Mucosa of rectum (tissue), 2 donors: ENCODE results near the gene FRMPD2.
"Not testable (repeated sequence)": the region's sequence is repeated elsewhere in the genome, so short reads cannot be mapped to it uniquely, and the experiment has no call there.

Experiments used
- H3K27ac ChIP-seq, 2 donors: one replicate each; pipeline ENCODE4 v1.7.0; 2013; ENCODE audit warnings: inconsistent platforms in 2 of 2, low read depth in 2 of 2, low read length in 2 of 2
- H3K27me3 ChIP-seq, 2 donors: one replicate each; pipeline ENCODE4 v1.7.0; 2013; ENCODE audit warnings: low read length in 2 of 2; ENCODE audit not compliant: control insufficient read depth in 2 of 2, insufficient read depth in 2 of 2
- H3K36me3 ChIP-seq, 2 donors: one replicate each; pipeline ENCODE4 v1.7.0; 2013; ENCODE audit warnings: low read length in 2 of 2; ENCODE audit not compliant: control insufficient read depth in 2 of 2, insufficient read depth in 2 of 2
- H3K4me1 ChIP-seq, 2 donors: one replicate each; pipeline ENCODE4 v1.7.0; 2013; ENCODE audit warnings: low read length in 2 of 2, mild to moderate bottlenecking in 1 of 2; ENCODE audit not compliant: control insufficient read depth in 2 of 2, insufficient read depth in 2 of 2
- H3K4me3 ChIP-seq, 2 donors: one replicate each; pipeline ENCODE4 v1.7.0; 2013; ENCODE audit warnings: low read length in 2 of 2
- H3K9ac ChIP-seq, 2 donors: one replicate each; pipeline ENCODE4 v1.7.0; 2013; ENCODE audit warnings: low read length in 2 of 2, low read depth in 1 of 2, mild to moderate bottlenecking in 1 of 2
- H3K9me3 ChIP-seq, 2 donors: one replicate each; pipeline ENCODE4 v1.7.0; 2013; ENCODE audit warnings: low read length in 2 of 2; ENCODE audit not compliant: control insufficient read depth in 2 of 2
- donor health status: healthy.
- donor health status: Normal muscosa, but diverticular disease.

FRMPD2 gene

DNA sequence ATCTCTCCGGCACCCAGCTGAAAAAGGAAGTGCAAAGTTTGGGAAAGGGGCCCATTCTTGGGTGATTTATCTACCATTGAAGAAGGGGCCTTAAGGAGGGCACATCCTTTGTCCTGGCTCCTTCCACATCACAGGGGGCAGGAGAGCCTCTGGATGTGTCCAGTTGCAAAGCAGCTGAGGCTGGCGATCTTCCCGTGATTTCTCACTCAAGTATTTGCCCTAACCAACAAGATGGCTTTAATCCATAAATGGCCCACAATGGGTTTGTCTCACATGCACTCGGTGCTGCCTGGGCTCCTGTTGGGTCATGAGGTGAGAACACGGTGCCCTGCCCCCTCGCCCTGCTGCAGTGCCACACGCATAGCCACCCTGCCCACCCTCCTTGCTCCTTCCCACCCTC is 14.2 kb upstream of the FRMPD2 start:
- Histone ChIP-seq H3K9ac (no peak overlapping the region), H3K4me3 (no peak overlapping the region), H3K4me1 (no peaks in the 10 kb centered on the region), H3K9me3 (no peaks in the 10 kb centered on the region), H3K27me3 (peaks cover 0 to 2% of the 10 kb centered on the region in 2 donors), H3K27ac (no peak overlapping the region), H3K36me3 (no peaks in the 10 kb centered on the region)

DNA sequence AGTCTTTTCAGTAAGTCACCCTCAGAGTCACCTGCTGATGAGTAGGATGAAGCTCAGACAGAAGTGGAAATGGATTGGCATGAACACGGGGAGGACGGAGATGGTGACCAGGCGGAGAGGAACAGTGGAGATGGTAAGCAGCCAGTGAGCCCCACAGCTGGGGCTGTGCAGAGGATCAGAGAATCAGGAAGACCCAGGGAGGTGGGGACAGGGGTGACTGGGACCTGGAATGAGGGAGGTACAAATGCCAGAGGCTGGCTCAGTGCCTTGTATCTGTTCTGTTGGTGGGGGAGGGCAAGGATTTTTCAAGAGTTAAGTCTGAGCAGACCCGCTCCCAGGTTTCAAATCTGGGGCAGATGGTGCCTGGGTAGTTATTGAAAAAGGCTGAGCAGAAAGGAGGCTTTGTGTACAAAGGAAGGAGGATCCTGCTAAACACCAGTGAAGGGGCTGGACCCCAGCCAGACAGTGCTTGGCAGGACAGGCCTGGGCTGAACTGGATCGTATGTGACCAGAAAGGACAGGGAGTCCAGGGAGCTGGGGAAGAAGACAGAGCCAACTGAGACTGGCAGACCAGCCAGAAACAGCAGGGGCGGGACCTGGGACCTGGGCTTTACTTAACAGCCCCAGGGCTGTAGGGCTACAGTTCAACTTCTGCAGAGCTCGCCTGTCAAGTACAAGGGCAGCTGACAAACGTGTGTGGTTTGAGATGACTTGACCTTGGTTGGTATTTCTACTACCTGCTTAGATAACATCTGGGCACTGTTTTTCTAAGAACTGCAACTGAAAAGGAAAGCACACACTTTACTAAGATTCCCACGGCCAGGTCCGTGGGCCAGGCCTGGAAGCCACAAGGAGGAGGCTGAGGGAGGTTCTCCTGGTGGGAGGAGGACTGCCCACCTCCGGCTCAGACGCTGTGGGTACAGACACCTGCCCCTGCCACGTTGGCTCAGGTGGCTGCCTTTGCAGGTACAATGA is 13.2 kb upstream of the FRMPD2 start:
- Histone ChIP-seq H3K9me3 (no peaks in the 10 kb centered on the region), H3K36me3 (no peaks in the 10 kb centered on the region), H3K9ac (no peak overlapping the region), H3K27ac (no peak overlapping the region), H3K4me3 (no peak overlapping the region), H3K4me1 (no peaks in the 10 kb centered on the region), H3K27me3 (peaks cover 0 to 2% of the 10 kb centered on the region in 2 donors)

DNA sequence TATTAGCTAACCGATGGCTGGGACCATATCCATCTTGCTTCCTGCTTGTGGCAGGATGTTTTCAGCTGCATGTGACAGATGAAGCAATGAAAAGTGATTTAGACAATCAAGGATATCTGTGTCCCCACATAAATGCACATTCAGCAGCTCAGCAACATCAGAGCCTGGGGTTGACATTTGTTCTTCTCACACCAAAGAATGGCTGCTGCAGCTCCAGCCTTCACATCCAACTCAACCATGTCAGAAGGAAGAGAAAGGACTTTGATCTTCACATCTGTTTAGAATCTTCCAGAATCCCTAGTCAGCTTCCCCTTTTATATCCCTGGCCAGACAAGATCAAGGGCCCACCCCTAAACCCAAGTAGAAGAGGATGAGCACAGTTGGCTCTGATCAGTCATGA is 11.9 kb upstream of the FRMPD2 start:
- Histone ChIP-seq H3K27me3 (peaks cover 0 to 2% of the 10 kb centered on the region in 2 donors), H3K27ac (no peak overlapping the region), H3K9ac (no peak overlapping the region), H3K4me1 (no peaks in the 10 kb centered on the region), H3K36me3 (no peaks in the 10 kb centered on the region), H3K4me3 (no peak overlapping the region), H3K9me3 (no peaks in the 10 kb centered on the region)

DNA sequence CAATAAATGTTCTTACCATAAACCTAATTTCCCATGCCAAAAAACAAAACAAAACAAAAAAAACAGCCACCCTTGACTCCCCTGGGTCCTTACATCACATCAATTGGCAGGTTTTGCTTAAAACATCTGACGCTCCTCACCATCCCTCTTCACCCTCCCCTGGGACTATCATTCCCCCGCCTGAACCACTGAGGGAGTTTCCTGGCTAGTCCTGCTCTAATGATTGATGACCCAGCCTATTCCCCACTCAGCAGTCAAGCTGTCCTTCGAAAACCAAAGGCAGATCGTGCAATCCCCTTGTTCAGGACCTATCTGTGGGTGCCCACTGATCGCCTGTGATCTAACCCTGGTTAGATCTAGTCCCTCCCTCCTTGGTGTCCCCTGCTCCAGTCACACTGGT is 11.2 kb upstream of the FRMPD2 start:
- H3K27me3 ChIP-seq = peaks cover 0 to 2% of the 10 kb centered on the region in 2 donors
- H3K36me3 ChIP-seq = no peaks in the 10 kb centered on the region
- no peak overlapping the region for H3K4me3 ChIP-seq
- H3K4me1 ChIP-seq = no peaks in the 10 kb centered on the region
- H3K27ac ChIP-seq = no peak overlapping the region
- H3K9ac ChIP-seq = no peak overlapping the region
- no peaks in the 10 kb centered on the region for H3K9me3 ChIP-seq

DNA sequence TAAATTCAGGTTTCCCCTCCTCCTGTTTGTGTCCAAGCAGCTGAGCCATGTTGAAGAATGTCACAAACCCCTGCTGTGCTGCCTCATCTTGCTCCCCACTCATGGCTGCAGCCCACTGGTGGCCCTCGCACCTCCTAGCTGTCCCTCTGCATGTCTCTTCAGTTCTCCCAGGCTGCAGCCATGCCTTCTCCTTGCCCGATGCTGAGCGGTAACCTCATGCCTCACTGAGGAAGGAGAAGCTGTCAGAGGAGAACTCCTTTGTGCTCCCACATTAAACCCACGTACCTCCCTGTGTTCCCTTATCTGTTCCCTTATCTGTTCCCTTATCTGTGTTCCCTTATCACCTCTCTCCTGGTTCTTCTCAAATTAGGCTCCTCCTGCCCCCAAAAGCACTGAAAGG is 10.3 kb upstream of the FRMPD2 start:
- H3K27ac ChIP-seq = no peak overlapping the region
- peaks cover 0 to 2% of the 10 kb centered on the region in 2 donors for H3K27me3 ChIP-seq
- no peak overlapping the region for H3K9ac ChIP-seq
- no peaks in the 10 kb centered on the region for H3K36me3 ChIP-seq
- H3K9me3 ChIP-seq = no peaks in the 10 kb centered on the region
- no peaks in the 10 kb centered on the region for H3K4me1 ChIP-seq
- no peak overlapping the region for H3K4me3 ChIP-seq

DNA sequence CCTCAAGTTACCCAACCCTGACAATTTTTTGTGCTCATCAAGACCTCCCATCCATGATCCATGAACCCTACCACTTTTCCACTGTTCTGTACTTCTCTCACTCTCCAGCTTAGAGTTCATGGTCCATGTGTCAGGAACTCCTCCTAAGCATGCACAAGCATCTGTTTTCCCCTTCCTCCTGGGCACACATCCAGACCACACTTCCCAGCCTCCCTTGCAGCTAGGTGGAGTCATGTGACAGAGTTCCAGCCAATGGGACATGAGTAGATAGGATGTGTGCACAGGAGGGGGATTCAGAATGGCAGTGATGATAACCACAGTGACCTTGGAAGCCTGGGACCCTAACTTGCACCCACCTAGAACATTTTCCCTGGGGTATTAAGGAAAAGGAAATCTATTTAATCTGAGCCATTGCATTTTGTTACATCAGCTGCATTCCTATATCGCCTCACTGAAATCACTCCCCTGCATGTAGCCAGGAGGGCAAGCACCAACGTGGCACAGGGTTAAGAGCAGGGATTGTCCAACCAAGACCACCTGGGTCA is 9.6 kb upstream of the FRMPD2 start:
- Histone ChIP-seq H3K4me3 (no peak overlapping the region), H3K27me3 (peaks cover 0 to 2% of the 10 kb centered on the region in 2 donors), H3K4me1 (no peaks in the 10 kb centered on the region), H3K9me3 (no peaks in the 10 kb centered on the region), H3K27ac (no peak overlapping the region), H3K9ac (no peak overlapping the region), H3K36me3 (no peaks in the 10 kb centered on the region)

DNA sequence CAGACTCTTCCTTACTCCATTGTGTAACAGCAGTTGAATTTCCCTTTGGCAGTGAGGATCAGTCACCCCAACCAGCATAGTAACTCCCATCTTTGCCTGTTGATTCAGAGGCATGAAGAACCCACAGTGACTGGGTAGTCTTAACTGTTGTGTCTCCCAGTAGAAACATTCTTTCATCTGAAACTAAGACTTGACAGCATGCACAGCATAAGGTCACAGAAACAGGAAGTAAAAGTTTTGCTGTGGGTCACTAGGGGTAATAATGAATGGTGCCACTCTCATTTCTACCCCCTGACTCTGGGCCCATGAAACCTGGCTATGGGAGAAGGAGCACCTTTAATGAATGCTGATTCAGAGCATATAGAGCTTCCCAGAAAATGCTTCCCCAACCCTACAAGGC is 8.3 kb upstream of the FRMPD2 start:
- no peaks in the 10 kb centered on the region for H3K4me1 ChIP-seq
- no peak overlapping the region for H3K9ac ChIP-seq
- H3K27ac ChIP-seq = no peak overlapping the region
- H3K9me3 ChIP-seq = no peaks in the 10 kb centered on the region
- peaks cover 0 to 2% of the 10 kb centered on the region in 2 donors for H3K27me3 ChIP-seq
- H3K4me3 ChIP-seq = no peak overlapping the region
- no peaks in the 10 kb centered on the region for H3K36me3 ChIP-seq

DNA sequence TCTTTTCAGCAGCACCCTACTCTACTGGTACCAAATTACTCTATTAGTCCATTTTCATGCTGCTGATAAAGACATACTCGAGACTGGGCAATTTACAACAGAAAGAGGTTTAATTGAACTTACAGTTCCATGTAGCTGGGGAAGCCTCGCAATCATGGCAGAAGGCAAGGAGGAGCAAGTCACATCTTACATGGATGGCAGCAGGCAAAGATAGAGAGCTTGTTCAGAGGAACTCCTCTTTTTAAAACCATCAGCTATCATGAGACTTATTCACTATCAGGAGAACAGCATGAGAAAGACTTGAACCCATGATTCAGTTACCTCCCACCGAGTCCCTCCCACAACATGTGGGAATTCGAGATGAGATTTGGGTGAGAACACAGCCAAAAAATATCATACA is 7.2 kb upstream of the FRMPD2 start:
- not testable (repeated sequence) for H3K36me3 ChIP-seq, H3K4me3 ChIP-seq, H3K4me1 ChIP-seq, H3K9me3 ChIP-seq, H3K27me3 ChIP-seq, H3K27ac ChIP-seq, H3K9ac ChIP-seq

DNA sequence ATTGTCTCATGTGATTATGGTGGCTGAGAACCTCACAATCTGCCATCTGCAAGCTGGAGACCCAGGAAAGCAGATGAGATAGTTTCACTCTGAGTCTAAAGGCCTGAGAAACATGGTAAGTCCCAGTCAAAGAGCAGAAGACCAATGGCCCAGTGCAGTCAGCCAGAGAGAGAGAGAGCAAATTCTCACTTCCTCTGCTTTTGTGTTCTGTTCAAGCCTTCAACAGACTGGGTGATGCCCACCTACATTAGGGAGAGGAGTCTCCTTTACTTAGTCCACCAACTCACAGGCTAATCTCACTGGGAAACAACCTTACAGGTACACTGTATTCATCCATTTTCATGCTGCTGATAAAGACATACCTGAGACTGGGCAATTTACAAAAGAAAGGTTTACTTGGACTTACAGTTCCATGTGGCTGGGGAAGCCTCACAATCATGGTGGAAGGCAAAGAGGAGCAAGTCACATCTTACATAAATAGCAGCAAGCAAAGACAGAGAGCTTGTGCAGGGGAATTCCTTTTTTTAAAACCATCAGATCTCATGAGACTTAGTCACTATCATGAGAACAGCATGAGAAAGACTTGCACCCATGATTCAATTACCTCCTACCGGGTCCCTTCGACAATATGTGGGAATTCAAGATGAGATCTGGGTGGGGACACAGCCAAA is 4.7 kb upstream of the FRMPD2 start:
- no peak overlapping the region for H3K27ac ChIP-seq
- no peak overlapping the region for H3K9ac ChIP-seq
- H3K36me3 ChIP-seq = no peaks in the 10 kb centered on the region
- no peak overlapping the region for H3K4me3 ChIP-seq
- H3K4me1 ChIP-seq = no peaks in the 10 kb centered on the region
- H3K27me3 ChIP-seq = no peaks in the 10 kb centered on the region
- H3K9me3 ChIP-seq = no peaks in the 10 kb centered on the region

DNA sequence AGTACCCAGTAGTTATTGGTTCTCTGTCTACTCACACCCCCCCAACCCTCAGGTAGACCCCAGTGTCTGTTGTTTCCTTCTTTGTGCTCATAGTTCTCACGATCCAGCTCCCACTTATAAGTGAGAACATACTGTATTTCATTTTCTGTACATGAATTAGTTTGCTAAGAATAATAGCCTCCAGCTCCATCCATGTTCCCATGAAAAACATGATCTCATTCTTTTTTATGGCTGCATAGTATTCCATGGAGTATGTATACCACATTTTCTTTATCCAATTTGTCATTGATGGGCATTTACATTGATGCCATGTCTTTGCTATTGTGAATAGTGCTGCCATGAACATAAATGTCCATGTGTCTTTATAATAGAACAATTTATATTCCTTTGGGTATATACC is 2.6 kb upstream of the FRMPD2 start:
- no peaks in the 10 kb centered on the region for H3K36me3 ChIP-seq
- H3K4me3 ChIP-seq = no peak overlapping the region
- H3K4me1 ChIP-seq = no peaks in the 10 kb centered on the region
- no peaks in the 10 kb centered on the region for H3K27me3 ChIP-seq
- H3K9ac ChIP-seq = no peak overlapping the region
- H3K27ac ChIP-seq = no peak overlapping the region
- no peaks in the 10 kb centered on the region for H3K9me3 ChIP-seq
